Natural killer cell (primary cell): ENCODE measurements around the gene CCR7. TPM values are rescaled to one million over a fixed set of nuclear protein-coding genes. Genes with fewer than 3 reads are reported as not detected.

Source experiments
- ATAC-seq, 3 donors: fragments of 150-1000 bp in 2 of 3; fragments of 200-7000 bp in 1 of 3; cut with Tn5 transposase; 1 replicate in 1 of 3; 2 replicates in 2 of 3; pipeline ENCODE4 v1.10.0; 2021; ENCODE audit warnings: mild to moderate bottlenecking in 2 of 3, moderate library complexity in 2 of 3
- DNase-seq, 2 donors: peaks; one replicate each; pipeline versions ENCODE4 v3.0.0 to v3.0.0-alpha.2; 2013 to 2021; ENCODE audit warnings: mixed read lengths in 1 of 2
- H3K27ac ChIP-seq: one replicate; pipeline ENCODE4 v1.5.1; 2013; ENCODE audit warnings: mild to moderate bottlenecking, low read length
- H3K27me3 ChIP-seq: one replicate; pipeline ENCODE4 v1.6.1; 2013; ENCODE audit warnings: low read length; ENCODE audit not compliant: control insufficient read depth, insufficient read depth
- H3K36me3 ChIP-seq: one replicate; pipeline ENCODE4 v1.6.1; 2013; ENCODE audit warnings: low read length; ENCODE audit not compliant: control insufficient read depth, insufficient read depth
- H3K4me1 ChIP-seq: one replicate; pipeline ENCODE4 v1.6.1; 2013; ENCODE audit warnings: low read length; ENCODE audit not compliant: control insufficient read depth, insufficient read depth
- H3K4me3 ChIP-seq: one replicate; pipeline ENCODE4 v1.5.1; 2013; ENCODE audit warnings: low read length
- H3K9me3 ChIP-seq: one replicate; pipeline ENCODE4 v1.6.1; 2013; ENCODE audit warnings: low read length; ENCODE audit not compliant: control insufficient read depth, insufficient read depth
- H3K27ac Mint-ChIP-seq, 2 donors: one replicate each; pipeline ENCODE4 v1.8.0; 2022; ENCODE audit warnings: mild to moderate bottlenecking in 2 of 2, mixed read lengths in 2 of 2, moderate library complexity in 1 of 2
- H3K27me3 Mint-ChIP-seq, 2 donors: one replicate each; pipeline ENCODE4 v1.8.0; 2022; ENCODE audit warnings: low read depth in 2 of 2, mixed read lengths in 2 of 2
- H3K36me3 Mint-ChIP-seq: one replicate; pipeline ENCODE4 v1.8.0; 2022; ENCODE audit warnings: mixed read lengths
- H3K4me1 Mint-ChIP-seq, 2 donors: one replicate each; pipeline ENCODE4 v1.8.0; 2022; ENCODE audit warnings: mixed read lengths in 2 of 2
- H3K4me3 Mint-ChIP-seq: one replicate; pipeline ENCODE4 v1.8.0; 2022; ENCODE audit warnings: mild to moderate bottlenecking, moderate library complexity, mixed read lengths
- H3K9me3 Mint-ChIP-seq, 2 donors: one replicate each; pipeline ENCODE4 v1.8.0; 2022; ENCODE audit warnings: mixed read lengths in 2 of 2
- CTCF ChIP-seq: fragments of 200-600 bp; IDR thresholded peaks from one replicate; pipeline ENCODE4 v1.8.0; 2022; ENCODE audit warnings: antibody characterized with exemption
- WGBS: methylation state at CpG from one replicate; pipeline ENCODE4 v1.1.7; 2013; ENCODE audit warnings: missing lambda C conversion rate; ENCODE audit not compliant: insufficient coverage; 5-methylcytosine and 5-hydroxymethylcytosine counted together
- intact Hi-C: fragments of 100-400 bp; cut with micrococcal nuclease; formaldehyde crosslinking; loops from one replicate; pipeline ENCODE4 v1.14.2; 2022
- total RNA-seq, 4 donors: library from RNA; stranded (reverse); fragments of 120-200 nt in 1 of 4; gene quantifications; one replicate each; pipeline versions ENCODE4 v1.2.3 to v1.2.4, GENCODE V29; 2013 to 2022

CCR7 gene
- total RNA-seq, 3 donors from 2014 or later (not counting 1 experiment from before 2014, with no cell fraction given), result 3.2 to 8.0 (median 6.6) TPM

GRCh38 chr17:40608061-40608581 is 42.8 kb upstream of the CCR7 start:
- DNase-seq, result peak; percentile 51 to 91
- Mint-ChIP-seq H3K9me3 (no peaks in the 10 kb centered on the region), H3K4me1 (peaks cover 46 to 47% of the 10 kb centered on the region in 2 donors), H3K4me3 (peak overlapping the region; percentile 78), H3K36me3 (no peaks in the 10 kb centered on the region), H3K27me3 (peaks cover 0 to 3% of the 10 kb centered on the region in 2 donors), H3K27ac (peak overlapping the region; percentile 89 to 92)
- TF ChIP-seq CTCF, result no peak
- H3K27ac ChIP-seq, result peak overlapping the region; percentile 85
- WGBS, result 37% methylated on average over 6 of the region's 6 CpGs
- H3K4me3 ChIP-seq, result no peak overlapping the region
- H3K4me1 ChIP-seq, result peaks cover 53% of the 10 kb centered on the region
- no peaks in the 10 kb centered on the region for H3K36me3 ChIP-seq
- no peaks in the 10 kb centered on the region for H3K9me3 ChIP-seq
- intact Hi-C loops, result loop anchor here (1.0 to 5.0 kb wide), 5 partner anchors 39 to 92 kb away; partner anchors contain the start of genes CCR7 and SMARCE1
- ATAC-seq, result peak; percentile 80 to 93 (median 89)
- H3K27me3 ChIP-seq, result no peaks in the 10 kb centered on the region

- DNase-seq, result peak; percentile 44 to 83
- H3K4me3 Mint-ChIP-seq, result peak overlapping the region; percentile 78
- WGBS, result 41% methylated on average over 4 of the region's 5 CpGs
- no peak overlapping the region for H3K4me3 ChIP-seq
- no peaks in the 10 kb centered on the region for H3K9me3 Mint-ChIP-seq
- peak overlapping the region; percentile 85 for H3K27ac ChIP-seq
- peaks cover 55% of the 10 kb centered on the region for H3K4me1 ChIP-seq
- no peaks in the 10 kb centered on the region for H3K9me3 ChIP-seq
- no peaks in the 10 kb centered on the region for H3K36me3 ChIP-seq
- no peaks in the 10 kb centered on the region for H3K36me3 Mint-ChIP-seq
- H3K27me3 ChIP-seq, result no peaks in the 10 kb centered on the region
- ATAC-seq, result peak; percentile 55 to 59 (median 55)
- TF ChIP-seq CTCF, result no peak
- intact Hi-C loops, result loop anchor here (1.0 to 5.0 kb wide), 5 partner anchors 40 to 91 kb away; partner anchors contain the start of genes CCR7 and SMARCE1
- peaks cover 0 to 3% of the 10 kb centered on the region in 2 donors for H3K27me3 Mint-ChIP-seq
- H3K4me1 Mint-ChIP-seq, result peaks cover 46 to 47% of the 10 kb centered on the region in 2 donors
- H3K27ac Mint-ChIP-seq, result peak overlapping the region; percentile 89 to 92
These were observed 42.4 kb upstream of the CCR7 start for GRCh38 chr17:40607641-40608040.

GRCh38 chr17:40606548-40607353 is 41.5 kb upstream of the CCR7 start:
- Mint-ChIP-seq H3K27me3 (peaks cover 0 to 3% of the 10 kb centered on the region in 2 donors), H3K27ac (peak overlapping the region; percentile 89 to 92), H3K4me3 (peak overlapping the region; percentile 78), H3K9me3 (no peaks in the 10 kb centered on the region), H3K4me1 (peaks cover 46 to 47% of the 10 kb centered on the region in 2 donors), H3K36me3 (no peaks in the 10 kb centered on the region)
- WGBS, result 85% methylated on average over 10 of the region's 10 CpGs
- TF ChIP-seq CTCF, result no peak
- peak overlapping the region; percentile 85 for H3K27ac ChIP-seq
- intact Hi-C loops, result loop anchor here (5.0 kb wide), 1 partner anchor 41 kb away; the partner anchor contains the start of gene SMARCE1
- peak in 1 of 2 donors; percentile 16 for DNase-seq
- no peaks in the 10 kb centered on the region for H3K36me3 ChIP-seq
- H3K4me3 ChIP-seq, result no peak overlapping the region
- peaks cover 63% of the 10 kb centered on the region for H3K4me1 ChIP-seq
- no peak for ATAC-seq
- no peaks in the 10 kb centered on the region for H3K27me3 ChIP-seq
- no peaks in the 10 kb centered on the region for H3K9me3 ChIP-seq
